Fibroblast of the aortic adventitia (primary cell): ENCODE data around the gene GALNT9. TPM values are rescaled to one million over a fixed set of nuclear protein-coding genes. Genes with fewer than 3 reads are reported as not detected.

Experiments used
- DNase-seq: peaks from one replicate; pipeline ENCODE4 v3.0.0-alpha.2; 2010; ENCODE audit warnings: low read depth
- H3K4me3 ChIP-seq: 2 replicates; pipeline ENCODE4 v1.5.1; 2011; ENCODE audit warnings: low read depth, mild to moderate bottlenecking, control low read depth, low read length, moderate library complexity
- CTCF ChIP-seq: IDR thresholded peaks from 2 replicates; pipeline ENCODE4 v1.5.1; 2011; ENCODE audit warnings: mild to moderate bottlenecking, low read length, control low read depth, inconsistent platforms; ENCODE audit not compliant: insufficient read depth
- total RNA-seq: library from RNA; depleted of rRNA; stranded (reverse); fragments of >200 nt; gene quantifications from 2 replicates; pipeline ENCODE4 v1.2.3, GENCODE V29; 2012; ENCODE audit warnings: low replicate concordance

GALNT9 gene
- total RNA-seq, 1 donor: not detected

- TF ChIP-seq CTCF: no peak
- no peak overlapping the region for H3K4me3 ChIP-seq
- DNase-seq: no peak
Observed at GRCh38 chr12:132357623-132358186, 28.3 kb upstream of the GALNT9 start.

- TF ChIP-seq CTCF: no peak
Observed at GRCh38 chr12:132356691-132357622, 27.6 kb upstream of the GALNT9 start.

GRCh38 chr12:132355742-132356681, 26.6 kb upstream of the GALNT9 start:
- no peak for TF ChIP-seq CTCF
- H3K4me3 ChIP-seq: no peak overlapping the region
- DNase-seq: no peak

More at GRCh38 chr12:132356691-132357622, 27.6 kb upstream of the GALNT9 start:
- DNase-seq: peak; percentile 5
- H3K4me3 ChIP-seq: no peak overlapping the region

GRCh38 chr12:132354982-132355680, 25.7 kb upstream of the GALNT9 start:
- no peak for DNase-seq
- TF ChIP-seq CTCF: no peak
- no peak overlapping the region for H3K4me3 ChIP-seq

GRCh38 chr12:132354211-132354981, 25.0 kb upstream of the GALNT9 start:
- no peak for TF ChIP-seq CTCF
- DNase-seq: no peak
- H3K4me3 ChIP-seq: no peak overlapping the region
